Measurements from ENCODE around the gene DOLPP1. TPM values are rescaled to one million over a fixed set of nuclear protein-coding genes. Genes with fewer than 3 reads are reported as not detected.

DOLPP1 gene
- total and polyA plus RNA-seq, 2 of the 13 experiments (the other 11 are each of a cell fraction or from before 2014, with no cell fraction given): 21.0 to 34.1 TPM

DNA sequence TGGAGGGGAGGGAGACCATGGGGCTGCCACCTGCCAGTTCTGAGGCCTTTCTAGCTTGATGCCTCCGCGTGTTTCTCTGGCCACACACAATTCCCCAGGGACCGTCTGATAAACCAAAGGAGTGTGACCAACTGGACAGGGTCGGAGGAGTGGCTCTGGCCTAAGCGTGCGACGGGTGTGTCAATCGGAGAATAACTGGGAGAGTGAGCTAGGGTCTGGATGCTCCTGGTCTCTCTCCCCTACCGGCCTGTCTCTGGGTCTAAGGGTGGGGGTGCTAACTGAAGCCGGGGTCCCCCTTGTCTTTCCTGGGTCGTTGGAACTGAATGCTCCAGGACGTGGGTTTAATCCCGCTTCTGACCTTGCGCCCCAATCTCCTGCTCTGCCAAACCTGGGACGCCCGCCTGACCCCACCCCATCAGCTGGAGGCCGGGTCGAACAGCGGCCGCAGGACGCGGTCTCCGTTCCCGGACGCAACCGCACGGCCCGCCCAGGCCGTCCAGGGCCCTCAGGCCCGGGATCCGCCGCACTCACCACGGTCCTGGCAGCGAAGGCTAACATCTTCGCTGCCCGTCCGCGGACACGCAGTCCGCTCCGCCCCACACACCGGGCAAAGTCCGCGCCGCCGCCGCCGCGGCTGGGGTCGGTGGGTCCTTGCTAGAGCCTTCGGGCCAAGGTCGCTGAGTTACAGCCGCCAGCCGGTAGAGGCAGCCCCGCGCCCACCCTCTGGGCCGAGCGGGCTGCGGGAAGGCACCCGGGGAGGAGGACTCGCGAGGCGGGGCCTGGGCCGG lies 29.2 kb downstream of the DOLPP1 start (continued):
- TF ChIP-seq ZNF850 (CRISPR knock-in tag; conservative IDR thresholded peaks at IDR 0.05) (peak; percentile 33; the same call in 1 of the 2 replicates), ASH2L (IDR thresholded peaks at IDR 0.05; ENCODE audit: insufficient read length, low read depth, low read length) (peak; percentile 41), RAD51 (IDR thresholded peaks at IDR 0.05; ENCODE audit: borderline replicate concordance) (no peak), ZNF124 (CRISPR knock-in tag; IDR thresholded peaks at IDR 0.05) (no peak), ZNF232 (CRISPR knock-in tag; IDR thresholded peaks at IDR 0.05; ENCODE audit: borderline replicate concordance) (peak; percentile 67; the same call in 1 of the 2 replicates), FOSL1 (CRISPR knock-in tag; IDR thresholded peaks at IDR 0.05; ENCODE audit: borderline replicate concordance) (no peak), JDP2 (CRISPR knock-in tag; IDR thresholded peaks at IDR 0.05; ENCODE audit: borderline replicate concordance) (no peak), TOE1 (CRISPR knock-in tag; IDR thresholded peaks at IDR 0.05) (no peak), IRX3 (CRISPR knock-in tag; IDR thresholded peaks at IDR 0.05; ENCODE audit: borderline replicate concordance, low read depth) (no peak), ZNF563 (CRISPR knock-in tag; IDR thresholded peaks at IDR 0.05) (peak; percentile 67; the same call in 1 of the 2 replicates), ZMYM3 (CRISPR knock-in tag; IDR thresholded peaks at IDR 0.05) (no peak), ZNF644 (CRISPR knock-in tag; IDR thresholded peaks at IDR 0.05; ENCODE audit: low read depth) (no peak), NAIF1 (CRISPR knock-in tag; IDR thresholded peaks at IDR 0.05; ENCODE audit: borderline replicate concordance) (no peak), ZNF598 (CRISPR knock-in tag; IDR thresholded peaks at IDR 0.05; ENCODE audit: borderline replicate concordance) (no peak)
- TF ChIP-seq, protein P1, sequence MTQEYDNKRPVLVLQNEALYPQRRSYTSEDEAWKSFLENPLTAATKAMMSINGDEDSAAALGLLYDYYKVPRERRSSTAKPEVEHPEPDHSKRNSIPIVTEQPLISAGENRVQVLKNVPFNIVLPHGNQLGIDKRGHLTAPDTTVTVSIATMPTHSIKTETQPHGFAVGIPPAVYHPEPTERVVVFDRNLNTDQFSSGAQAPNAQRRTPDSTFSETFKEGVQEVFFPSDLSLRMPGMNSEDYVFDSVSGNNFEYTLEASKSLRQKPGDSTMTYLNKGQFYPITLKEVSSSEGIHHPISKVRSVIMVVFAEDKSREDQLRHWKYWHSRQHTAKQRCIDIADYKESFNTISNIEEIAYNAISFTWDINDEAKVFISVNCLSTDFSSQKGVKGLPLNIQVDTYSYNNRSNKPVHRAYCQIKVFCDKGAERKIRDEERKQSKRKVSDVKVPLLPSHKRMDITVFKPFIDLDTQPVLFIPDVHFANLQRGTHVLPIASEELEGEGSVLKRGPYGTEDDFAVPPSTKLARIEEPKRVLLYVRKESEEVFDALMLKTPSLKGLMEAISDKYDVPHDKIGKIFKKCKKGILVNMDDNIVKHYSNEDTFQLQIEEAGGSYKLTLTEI (CRISPR knock-in tag; conservative IDR thresholded peaks at IDR 0.05): no peak
- TF ChIP-seq, protein P2, sequence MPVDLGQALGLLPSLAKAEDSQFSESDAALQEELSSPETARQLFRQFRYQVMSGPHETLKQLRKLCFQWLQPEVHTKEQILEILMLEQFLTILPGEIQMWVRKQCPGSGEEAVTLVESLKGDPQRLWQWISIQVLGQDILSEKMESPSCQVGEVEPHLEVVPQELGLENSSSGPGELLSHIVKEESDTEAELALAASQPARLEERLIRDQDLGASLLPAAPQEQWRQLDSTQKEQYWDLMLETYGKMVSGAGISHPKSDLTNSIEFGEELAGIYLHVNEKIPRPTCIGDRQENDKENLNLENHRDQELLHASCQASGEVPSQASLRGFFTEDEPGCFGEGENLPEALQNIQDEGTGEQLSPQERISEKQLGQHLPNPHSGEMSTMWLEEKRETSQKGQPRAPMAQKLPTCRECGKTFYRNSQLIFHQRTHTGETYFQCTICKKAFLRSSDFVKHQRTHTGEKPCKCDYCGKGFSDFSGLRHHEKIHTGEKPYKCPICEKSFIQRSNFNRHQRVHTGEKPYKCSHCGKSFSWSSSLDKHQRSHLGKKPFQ (CRISPR knock-in tag; IDR thresholded peaks at IDR 0.05; ENCODE audit: insufficient replicate concordance): peak; percentile 92
- TF ChIP-seq, protein P3, sequence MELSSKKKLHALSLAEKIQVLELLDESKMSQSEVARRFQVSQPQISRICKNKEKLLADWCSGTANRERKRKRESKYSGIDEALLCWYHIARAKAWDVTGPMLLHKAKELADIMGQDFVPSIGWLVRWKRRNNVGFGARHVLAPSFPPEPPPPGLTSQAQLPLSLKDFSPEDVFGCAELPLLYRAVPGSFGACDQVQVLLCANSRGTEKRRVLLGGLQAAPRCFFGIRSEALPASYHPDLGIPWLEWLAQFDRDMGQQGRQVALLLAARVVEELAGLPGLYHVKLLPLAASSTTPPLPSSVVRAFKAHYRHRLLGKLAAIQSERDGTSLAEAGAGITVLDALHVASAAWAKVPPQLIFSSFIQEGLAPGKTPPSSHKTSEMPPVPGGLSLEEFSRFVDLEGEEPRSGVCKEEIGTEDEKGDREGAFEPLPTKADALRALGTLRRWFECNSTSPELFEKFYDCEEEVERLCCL (CRISPR knock-in tag; IDR thresholded peaks at IDR 0.05; ENCODE audit: borderline replicate concordance): no peak
- TF ChIP-seq, protein P4, sequence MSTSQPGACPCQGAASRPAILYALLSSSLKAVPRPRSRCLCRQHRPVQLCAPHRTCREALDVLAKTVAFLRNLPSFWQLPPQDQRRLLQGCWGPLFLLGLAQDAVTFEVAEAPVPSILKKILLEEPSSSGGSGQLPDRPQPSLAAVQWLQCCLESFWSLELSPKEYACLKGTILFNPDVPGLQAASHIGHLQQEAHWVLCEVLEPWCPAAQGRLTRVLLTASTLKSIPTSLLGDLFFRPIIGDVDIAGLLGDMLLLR (CRISPR knock-in tag; IDR thresholded peaks at IDR 0.05): no peak; the same call in 1 of the 2 replicates
- TF ChIP-seq, protein P5, sequence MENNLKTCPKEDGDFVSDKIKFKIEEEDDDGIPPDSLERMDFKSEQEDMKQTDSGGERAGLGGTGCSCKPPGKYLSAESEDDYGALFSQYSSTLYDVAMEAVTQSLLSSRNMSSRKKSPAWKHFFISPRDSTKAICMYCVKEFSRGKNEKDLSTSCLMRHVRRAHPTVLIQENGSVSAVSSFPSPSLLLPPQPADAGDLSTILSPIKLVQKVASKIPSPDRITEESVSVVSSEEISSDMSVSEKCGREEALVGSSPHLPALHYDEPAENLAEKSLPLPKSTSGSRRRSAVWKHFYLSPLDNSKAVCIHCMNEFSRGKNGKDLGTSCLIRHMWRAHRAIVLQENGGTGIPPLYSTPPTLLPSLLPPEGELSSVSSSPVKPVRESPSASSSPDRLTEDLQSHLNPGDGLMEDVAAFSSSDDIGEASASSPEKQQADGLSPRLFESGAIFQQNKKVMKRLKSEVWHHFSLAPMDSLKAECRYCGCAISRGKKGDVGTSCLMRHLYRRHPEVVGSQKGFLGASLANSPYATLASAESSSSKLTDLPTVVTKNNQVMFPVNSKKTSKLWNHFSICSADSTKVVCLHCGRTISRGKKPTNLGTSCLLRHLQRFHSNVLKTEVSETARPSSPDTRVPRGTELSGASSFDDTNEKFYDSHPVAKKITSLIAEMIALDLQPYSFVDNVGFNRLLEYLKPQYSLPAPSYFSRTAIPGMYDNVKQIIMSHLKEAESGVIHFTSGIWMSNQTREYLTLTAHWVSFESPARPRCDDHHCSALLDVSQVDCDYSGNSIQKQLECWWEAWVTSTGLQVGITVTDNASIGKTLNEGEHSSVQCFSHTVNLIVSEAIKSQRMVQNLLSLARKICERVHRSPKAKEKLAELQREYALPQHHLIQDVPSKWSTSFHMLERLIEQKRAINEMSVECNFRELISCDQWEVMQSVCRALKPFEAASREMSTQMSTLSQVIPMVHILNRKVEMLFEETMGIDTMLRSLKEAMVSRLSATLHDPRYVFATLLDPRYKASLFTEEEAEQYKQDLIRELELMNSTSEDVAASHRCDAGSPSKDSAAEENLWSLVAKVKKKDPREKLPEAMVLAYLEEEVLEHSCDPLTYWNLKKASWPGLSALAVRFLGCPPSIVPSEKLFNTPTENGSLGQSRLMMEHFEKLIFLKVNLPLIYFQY (CRISPR knock-in tag; IDR thresholded peaks at IDR 0.05; ENCODE audit: borderline replicate concordance): peak; percentile 92

Measured in HepG2 (cell line).